NCI-H2171 (cell line): ENCODE measurements around the gene NEK8.
A peak's percentile ranks its signal among the peaks of the same experiment; 100 is the strongest.
"Not testable (repeated sequence)": the region's sequence is repeated elsewhere in the genome, so short reads cannot be mapped to it uniquely, and the experiment has no call there.

ENCODE experiments used
- DNase-seq: peaks from one replicate; lab custom pipeline; 2025; lab: John Stamatoyannopoulos, UW

Gene NEK8

GRCh38 chr17:28763804-28764266 lies 35.2 kb downstream of the NEK8 start:
- DNase-seq = peak; percentile 53

GRCh38 chr17:28765038-28765437 lies 36.5 kb downstream of the NEK8 start:
- no peak for DNase-seq

- no peak for DNase-seq
Observed at GRCh38 chr17:28773736-28774135, 45.1 kb downstream of the NEK8 start.

- DNase-seq = no peak
Observed at GRCh38 chr17:28774206-28774605, 45.6 kb downstream of the NEK8 start.

GRCh38 chr17:28777178-28777577 lies 48.6 kb downstream of the NEK8 start:
- no peak for DNase-seq

- not testable (repeated sequence) for DNase-seq
Observed at GRCh38 chr17:28779601-28780000, 51.0 kb downstream of the NEK8 start.

- DNase-seq = no peak
Observed at GRCh38 chr17:28783161-28783560, 54.6 kb downstream of the NEK8 start.

- DNase-seq = no peak
Observed at GRCh38 chr17:28788100-28788499, 59.5 kb downstream of the NEK8 start.
